ENCODE measurements around the gene TBX6. TPM values are rescaled to one million over a fixed set of nuclear protein-coding genes. Genes with fewer than 3 reads are reported as not detected.

The TBX6 gene
- total RNA-seq, 2 donors from 2014 or later: 0.85 to 1.6 TPM

DNA sequence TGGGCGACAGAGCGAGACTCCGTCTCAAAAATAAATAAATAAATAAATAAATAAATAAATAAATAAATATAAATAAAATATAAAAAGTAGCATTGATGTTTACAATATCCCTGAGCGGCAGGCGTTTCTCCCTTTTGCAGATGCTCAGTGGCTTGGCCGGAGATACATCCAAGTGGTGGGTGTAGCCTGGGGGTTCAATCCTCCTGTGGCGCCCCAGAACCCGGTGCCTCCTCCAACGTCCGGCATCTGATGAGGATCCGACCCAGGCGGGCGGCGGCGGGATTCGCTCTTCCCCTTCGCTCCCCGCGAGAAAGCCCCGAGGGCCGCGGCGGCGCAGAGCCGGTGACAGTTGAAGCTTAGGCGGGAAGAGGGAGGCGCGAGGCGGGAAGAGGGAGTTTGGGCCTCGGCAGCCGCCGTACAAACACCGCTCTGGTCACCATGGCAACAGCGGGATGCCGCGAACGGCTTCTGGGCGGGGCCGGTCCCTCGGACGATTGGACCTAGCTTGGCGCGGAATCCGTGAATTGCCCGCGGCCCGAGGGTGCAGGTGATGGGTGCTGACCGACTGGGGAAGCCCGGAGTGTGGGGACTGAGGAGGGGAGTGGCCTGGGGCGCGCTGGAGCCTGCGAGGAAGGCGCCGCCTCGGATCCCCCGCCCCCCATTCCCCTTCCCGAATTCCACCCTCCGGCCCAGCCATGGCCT lies 38.9 kb downstream of the TBX6 start:
- Histone ChIP-seq H3K9ac (ENCODE audit: low read depth in 2 of 2, low read length in 2 of 2) (peak overlapping the region; percentile 46 to 77), H3K27me3 (no peaks in the 10 kb centered on the region), H3K9me3 (no peaks in the 10 kb centered on the region), H3K36me3 (no peaks in the 10 kb centered on the region), H3K4me1 (peaks cover 4% of the 10 kb centered on the region), H3K4me3 (peak overlapping the region; percentile 54), H3K27ac (no peak overlapping the region)
- TF ChIP-seq, protein P1, sequence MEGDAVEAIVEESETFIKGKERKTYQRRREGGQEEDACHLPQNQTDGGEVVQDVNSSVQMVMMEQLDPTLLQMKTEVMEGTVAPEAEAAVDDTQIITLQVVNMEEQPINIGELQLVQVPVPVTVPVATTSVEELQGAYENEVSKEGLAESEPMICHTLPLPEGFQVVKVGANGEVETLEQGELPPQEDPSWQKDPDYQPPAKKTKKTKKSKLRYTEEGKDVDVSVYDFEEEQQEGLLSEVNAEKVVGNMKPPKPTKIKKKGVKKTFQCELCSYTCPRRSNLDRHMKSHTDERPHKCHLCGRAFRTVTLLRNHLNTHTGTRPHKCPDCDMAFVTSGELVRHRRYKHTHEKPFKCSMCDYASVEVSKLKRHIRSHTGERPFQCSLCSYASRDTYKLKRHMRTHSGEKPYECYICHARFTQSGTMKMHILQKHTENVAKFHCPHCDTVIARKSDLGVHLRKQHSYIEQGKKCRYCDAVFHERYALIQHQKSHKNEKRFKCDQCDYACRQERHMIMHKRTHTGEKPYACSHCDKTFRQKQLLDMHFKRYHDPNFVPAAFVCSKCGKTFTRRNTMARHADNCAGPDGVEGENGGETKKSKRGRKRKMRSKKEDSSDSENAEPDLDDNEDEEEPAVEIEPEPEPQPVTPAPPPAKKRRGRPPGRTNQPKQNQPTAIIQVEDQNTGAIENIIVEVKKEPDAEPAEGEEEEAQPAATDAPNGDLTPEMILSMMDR (IDR thresholded peaks at IDR 0.05): no peak
- DNase-seq: peak; percentile 96
- intact Hi-C loops (cut with DNase I): no loop called here

DNA sequence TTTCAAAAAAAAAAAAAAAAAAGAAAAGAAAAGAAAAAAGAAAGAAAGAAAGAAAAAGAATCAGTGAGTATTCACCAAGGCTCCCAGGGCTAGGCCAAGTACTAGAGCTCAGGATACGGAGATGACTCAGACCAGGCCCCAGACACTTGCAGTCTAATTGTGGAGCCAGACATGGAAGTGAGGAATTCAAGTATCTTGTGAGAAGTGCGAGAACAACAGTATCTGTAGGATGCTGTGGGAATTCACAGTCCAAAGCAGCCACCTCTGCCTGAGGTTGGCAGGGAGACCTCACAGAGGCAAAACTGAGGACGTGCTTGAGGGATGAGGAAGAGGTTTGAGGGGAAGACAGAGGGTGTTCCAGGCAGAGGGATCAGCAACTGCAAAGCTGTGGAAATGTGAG lies 40.2 kb downstream of the TBX6 start:
- no peak overlapping the region for H3K27ac ChIP-seq
- peaks cover 4% of the 10 kb centered on the region for H3K4me1 ChIP-seq
- H3K36me3 ChIP-seq: no peaks in the 10 kb centered on the region
- no peak overlapping the region for H3K9ac ChIP-seq (ENCODE audit: low read depth in 2 of 2, low read length in 2 of 2)
- H3K9me3 ChIP-seq: no peaks in the 10 kb centered on the region
- no peak for DNase-seq
- H3K27me3 ChIP-seq: no peaks in the 10 kb centered on the region
- intact Hi-C loops (cut with DNase I): no loop called here
- H3K4me3 ChIP-seq: no peak overlapping the region
- TF ChIP-seq, protein P1 (IDR thresholded peaks at IDR 0.05): no peak

DNA sequence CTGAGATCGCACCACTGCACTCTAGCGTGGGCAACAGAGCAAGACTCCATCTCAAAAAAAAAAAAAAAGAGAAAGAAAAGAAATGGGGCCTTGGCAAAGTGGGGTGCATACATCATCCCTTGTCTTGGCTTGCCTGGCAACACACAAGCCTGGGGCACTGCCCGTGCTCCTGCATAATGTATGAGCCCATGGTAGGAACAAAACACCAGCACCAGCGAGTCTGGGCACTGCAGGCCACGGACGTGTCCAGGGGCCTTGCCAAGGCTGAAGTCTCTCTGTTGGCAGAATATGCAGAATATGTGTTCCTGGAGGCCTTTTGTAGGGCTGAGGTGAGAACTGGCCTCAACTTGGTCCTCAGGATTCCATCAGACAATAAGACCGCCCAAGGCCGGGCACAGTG lies 41.9 kb downstream of the TBX6 start:
- intact Hi-C loops (cut with DNase I): no loop called here
- H3K27ac ChIP-seq: no peak overlapping the region
- no peaks in the 10 kb centered on the region for H3K9me3 ChIP-seq
- no peak overlapping the region for H3K4me3 ChIP-seq
- no peak for DNase-seq
- H3K36me3 ChIP-seq: no peaks in the 10 kb centered on the region
- TF ChIP-seq, protein P1 (IDR thresholded peaks at IDR 0.05): no peak
- H3K4me1 ChIP-seq: peaks cover 4% of the 10 kb centered on the region
- H3K9ac ChIP-seq (ENCODE audit: low read depth in 2 of 2, low read length in 2 of 2): no peak overlapping the region
- no peaks in the 10 kb centered on the region for H3K27me3 ChIP-seq

DNA sequence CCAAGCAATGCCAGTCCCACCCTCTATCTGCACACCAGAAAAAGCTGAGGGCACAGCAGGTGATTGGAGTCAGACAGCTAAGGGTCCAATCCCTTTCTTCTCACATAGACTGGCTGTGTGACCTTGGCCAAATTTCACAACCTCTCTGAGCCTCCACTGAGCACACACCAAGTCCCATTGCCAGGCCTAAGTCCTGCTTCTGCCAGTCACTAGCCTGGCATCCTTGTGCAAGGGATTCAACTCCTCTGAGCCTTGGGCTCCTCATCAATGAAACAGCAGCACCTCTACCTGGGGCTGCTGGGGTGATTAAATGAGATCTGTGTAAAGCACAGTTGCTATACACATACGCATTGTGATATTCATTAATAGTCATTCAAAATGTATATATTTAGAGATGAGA lies 45.1 kb downstream of the TBX6 start:
- H3K27me3 ChIP-seq: no peaks in the 10 kb centered on the region
- TF ChIP-seq, protein P1 (IDR thresholded peaks at IDR 0.05): no peak
- H3K36me3 ChIP-seq: no peaks in the 10 kb centered on the region
- H3K4me3 ChIP-seq: no peak overlapping the region
- DNase-seq: no peak
- no peaks in the 10 kb centered on the region for H3K4me1 ChIP-seq
- intact Hi-C loops (cut with DNase I): no loop called here
- H3K9ac ChIP-seq (ENCODE audit: low read depth in 2 of 2, low read length in 2 of 2): no peak overlapping the region
- no peak overlapping the region for H3K27ac ChIP-seq
- H3K9me3 ChIP-seq: no peaks in the 10 kb centered on the region

DNA sequence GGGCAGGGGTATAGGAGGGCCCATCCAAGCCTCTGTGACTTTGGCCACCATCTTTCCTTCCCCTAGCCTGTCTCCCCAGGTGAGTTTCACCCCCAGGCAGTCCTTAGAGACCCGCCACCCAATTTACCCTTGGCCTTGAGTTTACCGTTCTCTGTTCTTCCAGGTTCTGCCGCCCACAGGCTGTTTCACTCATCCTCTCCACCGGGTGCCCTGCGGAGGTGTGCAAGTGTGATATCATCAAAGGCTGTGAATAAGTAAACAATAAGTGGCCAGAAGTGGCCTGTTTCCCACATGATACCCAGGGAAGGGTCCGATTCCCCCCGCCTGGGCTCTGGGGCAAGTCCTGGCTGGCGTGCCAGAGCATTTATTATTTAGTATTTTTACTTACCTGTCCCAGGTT lies 45.5 kb downstream of the TBX6 start:
- Histone ChIP-seq H3K27ac (no peak overlapping the region), H3K36me3 (no peaks in the 10 kb centered on the region), H3K4me1 (no peaks in the 10 kb centered on the region), H3K9me3 (no peaks in the 10 kb centered on the region), H3K4me3 (no peak overlapping the region), H3K9ac (ENCODE audit: low read depth in 2 of 2, low read length in 2 of 2) (no peak overlapping the region), H3K27me3 (no peaks in the 10 kb centered on the region)
- intact Hi-C loops (cut with DNase I): no loop called here
- TF ChIP-seq, protein P1 (IDR thresholded peaks at IDR 0.05): no peak
- DNase-seq: no peak
